ENCODE measurements around the gene SYNE4. TPM values are rescaled to one million over a fixed set of nuclear protein-coding genes. Genes with fewer than 3 reads are reported as not detected.

The SYNE4 gene
- total and polyA plus RNA-seq, 2 of the 13 experiments (the other 11 are each of a cell fraction or from before 2014, with no cell fraction given), result 13.7 to 23.0 TPM

DNA sequence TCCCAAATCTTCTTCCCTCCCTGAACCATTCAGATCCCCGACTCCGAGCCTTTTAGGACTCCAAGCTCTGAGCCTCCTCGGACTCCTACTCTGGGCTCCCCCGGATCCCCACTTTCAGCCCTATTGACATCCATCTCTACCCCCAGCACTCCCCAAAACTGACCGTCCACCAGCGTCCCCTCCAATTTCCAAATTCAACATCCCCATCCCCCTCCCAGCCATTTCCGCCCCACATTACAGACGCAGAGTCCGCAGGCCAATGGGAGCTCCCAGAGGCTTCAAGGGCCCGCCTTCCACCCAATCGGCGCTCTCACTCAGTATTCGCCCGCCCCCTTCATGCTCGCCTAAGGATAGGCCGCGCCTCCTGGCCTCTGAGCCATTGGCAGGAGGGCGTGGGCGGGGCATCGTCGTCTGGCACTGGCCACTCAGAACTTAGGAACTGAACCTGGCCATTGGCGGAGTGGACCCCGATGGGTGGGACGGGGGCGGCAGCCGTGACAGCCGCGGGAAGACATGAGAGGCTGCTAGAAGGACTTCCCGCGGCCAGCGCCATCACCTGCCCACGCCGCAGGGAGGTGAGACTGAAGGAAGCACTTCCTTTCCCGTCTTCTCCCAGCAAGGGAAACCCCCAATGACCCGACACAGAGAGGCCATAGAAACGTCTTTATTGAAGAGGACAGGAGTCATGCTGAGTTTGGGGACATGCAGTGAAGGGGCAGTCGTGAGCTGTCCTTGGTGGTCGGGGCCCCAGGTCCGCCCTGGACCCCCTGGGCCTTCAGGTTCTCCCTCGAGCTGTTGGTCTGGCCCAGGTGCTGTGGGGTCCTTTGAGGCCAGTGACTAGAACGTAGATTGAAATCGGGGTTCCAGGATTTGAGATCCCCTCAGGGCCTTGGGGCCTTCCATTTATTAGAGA lies 5.7 kb upstream of the SYNE4 start, which contains the start of gene ALKBH6 (continued):
- TF ChIP-seq HOXA5 (CRISPR knock-in tag; IDR thresholded peaks at IDR 0.05) (no peak), KDM2A (CRISPR knock-in tag; IDR thresholded peaks at IDR 0.05; ENCODE audit: borderline replicate concordance, low read depth) (peak; percentile 62; the same call in 1 of the 2 replicates), NRL (CRISPR knock-in tag; IDR thresholded peaks at IDR 0.05; ENCODE audit: borderline replicate concordance) (peak; percentile 62; the same call in 1 of the 2 replicates), RBFOX2 (IDR thresholded peaks at IDR 0.05; ENCODE audit: low read depth, low read length) (peak; percentile 51; the same call in 1 of the 2 replicates), TBP (CRISPR knock-in tag; IDR thresholded peaks at IDR 0.05) (no peak), TCF7L2 (IDR thresholded peaks at IDR 0.05; ENCODE audit: low read depth, low read length) (no peak), ZNF75D (CRISPR knock-in tag; IDR thresholded peaks at IDR 0.05; ENCODE audit: borderline replicate concordance) (no peak), JUND (CRISPR knock-in tag; IDR thresholded peaks at IDR 0.05) (no peak), POLR2A (IDR thresholded peaks at IDR 0.05; ENCODE audit: insufficient read depth in 1 of 2, low read depth in 2 of 2, low read length in 2 of 2) (peak; percentile 42 to 72; a peak in 3 of 4 replicates), CHD2 (IDR thresholded peaks at IDR 0.05; ENCODE audit: low read depth, low read length) (peak; percentile 75; the same call in 1 of the 2 replicates), ZNF274 (CRISPR knock-in tag; IDR thresholded peaks at IDR 0.05) (0 out of 2 replicates have a peak, but pooled peaks have one; percentile 21), ZNF430 (CRISPR knock-in tag; IDR thresholded peaks at IDR 0.05) (no peak), YEATS2 (CRISPR knock-in tag; IDR thresholded peaks at IDR 0.05; ENCODE audit: borderline replicate concordance) (peak; percentile 59; the same call in 1 of the 2 replicates), AGO2 (optimal IDR thresholded peaks at IDR 0.05; ENCODE audit: low read depth, low read length) (no peak), AKAP8 (CRISPR knock-in tag; IDR thresholded peaks at IDR 0.05) (0 out of 2 replicates have a peak, but pooled peaks have one; percentile 61), PRPF4 (IDR thresholded peaks at IDR 0.05; ENCODE audit: low read depth, low read length, poor library complexity, severe bottlenecking) (peak; percentile 17), SMAD1 (CRISPR knock-in tag; IDR thresholded peaks at IDR 0.05; ENCODE audit: borderline replicate concordance, low read depth) (no peak), PCBP2 (optimal IDR thresholded peaks at IDR 0.05; ENCODE audit: low read depth, low read length, poor library complexity, severe bottlenecking) (peak; percentile 55), GFI1 (CRISPR knock-in tag; IDR thresholded peaks at IDR 0.05; ENCODE audit: borderline replicate concordance) (no peak)
- TF ChIP-seq, protein P1, sequence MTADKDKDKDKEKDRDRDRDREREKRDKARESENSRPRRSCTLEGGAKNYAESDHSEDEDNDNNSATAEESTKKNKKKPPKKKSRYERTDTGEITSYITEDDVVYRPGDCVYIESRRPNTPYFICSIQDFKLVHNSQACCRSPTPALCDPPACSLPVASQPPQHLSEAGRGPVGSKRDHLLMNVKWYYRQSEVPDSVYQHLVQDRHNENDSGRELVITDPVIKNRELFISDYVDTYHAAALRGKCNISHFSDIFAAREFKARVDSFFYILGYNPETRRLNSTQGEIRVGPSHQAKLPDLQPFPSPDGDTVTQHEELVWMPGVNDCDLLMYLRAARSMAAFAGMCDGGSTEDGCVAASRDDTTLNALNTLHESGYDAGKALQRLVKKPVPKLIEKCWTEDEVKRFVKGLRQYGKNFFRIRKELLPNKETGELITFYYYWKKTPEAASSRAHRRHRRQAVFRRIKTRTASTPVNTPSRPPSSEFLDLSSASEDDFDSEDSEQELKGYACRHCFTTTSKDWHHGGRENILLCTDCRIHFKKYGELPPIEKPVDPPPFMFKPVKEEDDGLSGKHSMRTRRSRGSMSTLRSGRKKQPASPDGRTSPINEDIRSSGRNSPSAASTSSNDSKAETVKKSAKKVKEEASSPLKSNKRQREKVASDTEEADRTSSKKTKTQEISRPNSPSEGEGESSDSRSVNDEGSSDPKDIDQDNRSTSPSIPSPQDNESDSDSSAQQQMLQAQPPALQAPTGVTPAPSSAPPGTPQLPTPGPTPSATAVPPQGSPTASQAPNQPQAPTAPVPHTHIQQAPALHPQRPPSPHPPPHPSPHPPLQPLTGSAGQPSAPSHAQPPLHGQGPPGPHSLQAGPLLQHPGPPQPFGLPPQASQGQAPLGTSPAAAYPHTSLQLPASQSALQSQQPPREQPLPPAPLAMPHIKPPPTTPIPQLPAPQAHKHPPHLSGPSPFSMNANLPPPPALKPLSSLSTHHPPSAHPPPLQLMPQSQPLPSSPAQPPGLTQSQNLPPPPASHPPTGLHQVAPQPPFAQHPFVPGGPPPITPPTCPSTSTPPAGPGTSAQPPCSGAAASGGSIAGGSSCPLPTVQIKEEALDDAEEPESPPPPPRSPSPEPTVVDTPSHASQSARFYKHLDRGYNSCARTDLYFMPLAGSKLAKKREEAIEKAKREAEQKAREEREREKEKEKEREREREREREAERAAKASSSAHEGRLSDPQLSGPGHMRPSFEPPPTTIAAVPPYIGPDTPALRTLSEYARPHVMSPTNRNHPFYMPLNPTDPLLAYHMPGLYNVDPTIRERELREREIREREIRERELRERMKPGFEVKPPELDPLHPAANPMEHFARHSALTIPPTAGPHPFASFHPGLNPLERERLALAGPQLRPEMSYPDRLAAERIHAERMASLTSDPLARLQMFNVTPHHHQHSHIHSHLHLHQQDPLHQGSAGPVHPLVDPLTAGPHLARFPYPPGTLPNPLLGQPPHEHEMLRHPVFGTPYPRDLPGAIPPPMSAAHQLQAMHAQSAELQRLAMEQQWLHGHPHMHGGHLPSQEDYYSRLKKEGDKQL (CRISPR knock-in tag; IDR thresholded peaks at IDR 0.05; ENCODE audit: low read depth), result no peak
- TF ChIP-seq, protein P2, sequence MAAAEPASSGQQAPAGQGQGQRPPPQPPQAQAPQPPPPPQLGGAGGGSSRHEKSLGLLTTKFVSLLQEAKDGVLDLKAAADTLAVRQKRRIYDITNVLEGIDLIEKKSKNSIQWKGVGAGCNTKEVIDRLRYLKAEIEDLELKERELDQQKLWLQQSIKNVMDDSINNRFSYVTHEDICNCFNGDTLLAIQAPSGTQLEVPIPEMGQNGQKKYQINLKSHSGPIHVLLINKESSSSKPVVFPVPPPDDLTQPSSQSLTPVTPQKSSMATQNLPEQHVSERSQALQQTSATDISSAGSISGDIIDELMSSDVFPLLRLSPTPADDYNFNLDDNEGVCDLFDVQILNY (CRISPR knock-in tag; conservative IDR thresholded peaks at IDR 0.05), result peak; percentile 87
- TF ChIP-seq, protein P3, sequence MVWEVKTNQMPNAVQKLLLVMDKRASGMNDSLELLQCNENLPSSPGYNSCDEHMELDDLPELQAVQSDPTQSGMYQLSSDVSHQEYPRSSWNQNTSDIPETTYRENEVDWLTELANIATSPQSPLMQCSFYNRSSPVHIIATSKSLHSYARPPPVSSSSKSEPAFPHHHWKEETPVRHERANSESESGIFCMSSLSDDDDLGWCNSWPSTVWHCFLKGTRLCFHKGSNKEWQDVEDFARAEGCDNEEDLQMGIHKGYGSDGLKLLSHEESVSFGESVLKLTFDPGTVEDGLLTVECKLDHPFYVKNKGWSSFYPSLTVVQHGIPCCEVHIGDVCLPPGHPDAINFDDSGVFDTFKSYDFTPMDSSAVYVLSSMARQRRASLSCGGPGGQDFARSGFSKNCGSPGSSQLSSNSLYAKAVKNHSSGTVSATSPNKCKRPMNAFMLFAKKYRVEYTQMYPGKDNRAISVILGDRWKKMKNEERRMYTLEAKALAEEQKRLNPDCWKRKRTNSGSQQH (CRISPR knock-in tag; IDR thresholded peaks at IDR 0.05; ENCODE audit: low read depth), result no peak

Data from HepG2 (cell line).